ENCODE results near the gene CFAP251.

DNA sequence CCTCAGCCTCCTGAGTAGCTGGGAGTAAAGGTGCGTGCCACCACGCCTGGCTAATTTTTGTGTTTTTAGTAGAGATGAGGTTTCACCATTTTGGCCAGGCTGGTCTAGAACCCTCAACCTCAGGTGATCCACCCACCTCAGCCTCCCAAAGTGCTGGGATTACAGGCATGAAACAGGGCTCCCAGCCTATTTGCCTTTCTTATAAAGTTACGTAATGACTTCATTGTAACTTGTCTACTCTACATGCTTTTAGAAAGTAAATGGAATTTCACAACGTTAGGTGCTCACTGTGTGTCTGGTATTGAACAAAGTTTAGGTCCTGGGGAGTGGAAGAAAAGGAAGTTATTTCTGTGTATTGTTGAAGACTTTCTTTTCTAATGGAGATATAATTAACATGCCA lies 12.5 kb downstream of the CFAP251 start:
- TF ChIP-seq, protein P1, sequence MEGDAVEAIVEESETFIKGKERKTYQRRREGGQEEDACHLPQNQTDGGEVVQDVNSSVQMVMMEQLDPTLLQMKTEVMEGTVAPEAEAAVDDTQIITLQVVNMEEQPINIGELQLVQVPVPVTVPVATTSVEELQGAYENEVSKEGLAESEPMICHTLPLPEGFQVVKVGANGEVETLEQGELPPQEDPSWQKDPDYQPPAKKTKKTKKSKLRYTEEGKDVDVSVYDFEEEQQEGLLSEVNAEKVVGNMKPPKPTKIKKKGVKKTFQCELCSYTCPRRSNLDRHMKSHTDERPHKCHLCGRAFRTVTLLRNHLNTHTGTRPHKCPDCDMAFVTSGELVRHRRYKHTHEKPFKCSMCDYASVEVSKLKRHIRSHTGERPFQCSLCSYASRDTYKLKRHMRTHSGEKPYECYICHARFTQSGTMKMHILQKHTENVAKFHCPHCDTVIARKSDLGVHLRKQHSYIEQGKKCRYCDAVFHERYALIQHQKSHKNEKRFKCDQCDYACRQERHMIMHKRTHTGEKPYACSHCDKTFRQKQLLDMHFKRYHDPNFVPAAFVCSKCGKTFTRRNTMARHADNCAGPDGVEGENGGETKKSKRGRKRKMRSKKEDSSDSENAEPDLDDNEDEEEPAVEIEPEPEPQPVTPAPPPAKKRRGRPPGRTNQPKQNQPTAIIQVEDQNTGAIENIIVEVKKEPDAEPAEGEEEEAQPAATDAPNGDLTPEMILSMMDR (tag by site-specific recombination; IDR thresholded peaks at IDR 0.05) = no peak
- TF ChIP-seq, protein P2, sequence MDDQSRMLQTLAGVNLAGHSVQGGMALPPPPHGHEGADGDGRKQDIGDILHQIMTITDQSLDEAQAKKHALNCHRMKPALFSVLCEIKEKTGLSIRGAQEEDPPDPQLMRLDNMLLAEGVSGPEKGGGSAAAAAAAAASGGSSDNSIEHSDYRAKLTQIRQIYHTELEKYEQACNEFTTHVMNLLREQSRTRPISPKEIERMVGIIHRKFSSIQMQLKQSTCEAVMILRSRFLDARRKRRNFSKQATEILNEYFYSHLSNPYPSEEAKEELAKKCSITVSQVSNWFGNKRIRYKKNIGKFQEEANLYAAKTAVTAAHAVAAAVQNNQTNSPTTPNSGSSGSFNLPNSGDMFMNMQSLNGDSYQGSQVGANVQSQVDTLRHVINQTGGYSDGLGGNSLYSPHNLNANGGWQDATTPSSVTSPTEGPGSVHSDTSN (CRISPR knock-in tag; IDR thresholded peaks at IDR 0.05) = no peak
- TF ChIP-seq ZNF350 (tag by site-specific recombination; IDR thresholded peaks at IDR 0.05) (no peak), ZBTB7A (tag by site-specific recombination; IDR thresholded peaks at IDR 0.05; ENCODE audit: low read depth) (no peak), ZNF169 (tag by site-specific recombination; IDR thresholded peaks at IDR 0.05) (no peak)
- TF ChIP-seq, protein P3, sequence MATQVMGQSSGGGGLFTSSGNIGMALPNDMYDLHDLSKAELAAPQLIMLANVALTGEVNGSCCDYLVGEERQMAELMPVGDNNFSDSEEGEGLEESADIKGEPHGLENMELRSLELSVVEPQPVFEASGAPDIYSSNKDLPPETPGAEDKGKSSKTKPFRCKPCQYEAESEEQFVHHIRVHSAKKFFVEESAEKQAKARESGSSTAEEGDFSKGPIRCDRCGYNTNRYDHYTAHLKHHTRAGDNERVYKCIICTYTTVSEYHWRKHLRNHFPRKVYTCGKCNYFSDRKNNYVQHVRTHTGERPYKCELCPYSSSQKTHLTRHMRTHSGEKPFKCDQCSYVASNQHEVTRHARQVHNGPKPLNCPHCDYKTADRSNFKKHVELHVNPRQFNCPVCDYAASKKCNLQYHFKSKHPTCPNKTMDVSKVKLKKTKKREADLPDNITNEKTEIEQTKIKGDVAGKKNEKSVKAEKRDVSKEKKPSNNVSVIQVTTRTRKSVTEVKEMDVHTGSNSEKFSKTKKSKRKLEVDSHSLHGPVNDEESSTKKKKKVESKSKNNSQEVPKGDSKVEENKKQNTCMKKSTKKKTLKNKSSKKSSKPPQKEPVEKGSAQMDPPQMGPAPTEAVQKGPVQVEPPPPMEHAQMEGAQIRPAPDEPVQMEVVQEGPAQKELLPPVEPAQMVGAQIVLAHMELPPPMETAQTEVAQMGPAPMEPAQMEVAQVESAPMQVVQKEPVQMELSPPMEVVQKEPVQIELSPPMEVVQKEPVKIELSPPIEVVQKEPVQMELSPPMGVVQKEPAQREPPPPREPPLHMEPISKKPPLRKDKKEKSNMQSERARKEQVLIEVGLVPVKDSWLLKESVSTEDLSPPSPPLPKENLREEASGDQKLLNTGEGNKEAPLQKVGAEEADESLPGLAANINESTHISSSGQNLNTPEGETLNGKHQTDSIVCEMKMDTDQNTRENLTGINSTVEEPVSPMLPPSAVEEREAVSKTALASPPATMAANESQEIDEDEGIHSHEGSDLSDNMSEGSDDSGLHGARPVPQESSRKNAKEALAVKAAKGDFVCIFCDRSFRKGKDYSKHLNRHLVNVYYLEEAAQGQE (tag by site-specific recombination; IDR thresholded peaks at IDR 0.05) = no peak
